GM21717 (cell line): Measurements from ENCODE around the gene FLNA.
A peak's percentile ranks its signal among the peaks of the same experiment; 100 is the strongest.

ENCODE experiments used
- ATAC-seq: cut with Tn5 transposase; IDR thresholded peaks from one replicate; pipeline ENCODE4 v1.9.1; 2021; ENCODE audit warnings: mild to moderate bottlenecking, moderate library complexity; ENCODE audit not compliant: unreplicated experiment

FLNA gene

DNA sequence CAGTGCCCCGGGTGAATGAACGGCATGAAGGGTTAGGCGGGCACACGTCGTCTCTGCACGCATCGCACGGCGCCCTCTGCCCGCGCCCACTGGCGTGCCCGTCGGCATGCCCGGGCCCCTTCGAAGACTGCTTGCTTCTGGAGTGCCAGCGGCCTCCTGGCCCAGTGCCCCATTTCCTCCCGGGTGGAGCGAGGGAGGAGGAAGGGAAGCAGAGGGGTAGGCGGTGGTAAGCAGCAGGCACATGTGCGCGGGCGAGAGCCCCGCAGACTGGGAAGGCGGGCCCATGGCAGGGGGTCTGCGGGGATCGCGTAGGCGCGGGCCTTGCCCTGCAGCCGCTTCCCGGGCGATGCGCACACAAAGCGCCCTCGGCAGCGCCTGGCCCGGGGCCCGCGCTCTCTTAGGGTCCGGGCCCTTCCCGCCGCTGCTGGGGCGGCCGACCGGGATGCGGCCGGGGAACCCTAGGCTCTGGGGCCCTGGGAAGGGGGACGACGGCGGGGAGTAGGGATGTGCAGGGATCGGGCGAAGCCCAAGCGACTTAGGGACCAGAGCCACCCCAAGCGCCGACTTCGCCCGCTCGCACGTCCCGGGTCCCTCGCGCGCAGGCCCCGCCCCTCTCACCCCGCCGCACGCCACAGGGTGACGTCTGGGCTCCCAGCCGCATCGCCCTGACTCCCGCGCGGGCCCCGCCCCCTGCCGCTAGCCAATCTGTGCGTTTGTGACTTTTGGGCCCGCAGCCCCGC is 3.8 kb upstream of the FLNA start:
- ATAC-seq: peak; percentile 72

DNA sequence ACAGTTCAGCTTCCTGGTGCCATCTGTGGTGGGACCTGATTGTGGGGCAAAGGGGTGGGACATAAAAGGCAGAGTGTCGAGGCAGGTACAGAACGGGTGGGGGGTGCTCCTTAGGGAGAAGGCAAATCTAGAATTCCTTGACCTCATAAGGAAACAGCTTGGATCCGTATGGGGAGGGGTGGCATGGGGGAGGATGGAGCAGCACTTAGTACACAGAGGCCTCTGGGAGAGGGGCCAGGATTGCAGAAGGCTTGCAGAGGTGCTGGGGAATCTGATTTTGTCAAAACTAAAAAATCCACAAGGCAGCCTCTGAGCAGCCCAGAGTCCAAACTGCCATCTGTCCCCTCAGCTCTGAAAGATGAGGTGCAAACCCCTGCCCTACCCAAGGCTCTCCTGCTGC is 2.3 kb upstream of the FLNA start:
- no peak for ATAC-seq

DNA sequence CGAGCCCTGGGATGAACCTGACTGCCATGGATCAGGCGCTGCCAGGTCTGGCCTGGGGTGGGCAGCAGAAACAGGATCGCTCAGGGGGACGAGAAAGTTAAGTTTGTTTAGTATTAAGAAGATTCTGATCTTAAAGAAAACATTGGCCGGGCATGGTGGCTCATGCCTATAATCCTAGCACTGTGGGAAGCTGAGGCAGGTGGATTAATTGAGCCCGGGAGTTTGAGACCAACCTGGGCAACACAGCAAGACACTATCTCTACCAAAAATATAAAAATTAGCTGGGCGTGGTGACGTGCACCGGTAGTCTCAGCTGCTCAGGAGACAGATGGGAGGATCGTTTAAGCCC is 696 bp upstream of the FLNA start:
- no peak for ATAC-seq

- no peak for ATAC-seq
Measured at GRCh38 chrX:154373340-154374306, 811 bp downstream of the FLNA start.

- no peak for ATAC-seq
Measured at GRCh38 chrX:154372612-154373022, 1.8 kb downstream of the FLNA start.

DNA sequence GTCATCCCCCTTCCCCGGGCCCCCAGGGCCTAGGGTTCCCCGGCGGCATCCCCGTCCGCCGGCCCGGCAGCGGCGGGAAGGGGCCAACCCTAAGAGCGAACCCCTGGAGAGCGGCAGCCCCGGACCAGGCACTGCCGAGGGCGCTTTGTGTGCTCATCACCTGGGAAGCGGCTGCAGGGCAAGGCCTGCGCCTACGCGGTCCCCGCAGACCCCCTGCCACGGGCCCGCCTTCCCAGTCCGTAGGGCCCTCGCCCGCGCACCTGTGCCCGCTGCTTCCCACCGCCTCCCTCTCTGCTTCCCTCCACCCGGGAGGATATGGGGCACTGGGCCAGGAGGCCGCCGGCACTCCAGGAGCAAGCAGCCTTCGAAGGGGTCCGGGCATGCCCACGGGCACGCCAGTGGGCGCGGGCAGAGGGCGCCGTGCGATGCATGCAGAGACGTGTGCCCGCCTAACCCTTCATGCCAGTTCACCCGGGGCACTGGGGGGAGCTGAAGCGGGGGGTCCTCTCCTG is 2.6 kb downstream of the FLNA start:
- ATAC-seq: peak; percentile 1

DNA sequence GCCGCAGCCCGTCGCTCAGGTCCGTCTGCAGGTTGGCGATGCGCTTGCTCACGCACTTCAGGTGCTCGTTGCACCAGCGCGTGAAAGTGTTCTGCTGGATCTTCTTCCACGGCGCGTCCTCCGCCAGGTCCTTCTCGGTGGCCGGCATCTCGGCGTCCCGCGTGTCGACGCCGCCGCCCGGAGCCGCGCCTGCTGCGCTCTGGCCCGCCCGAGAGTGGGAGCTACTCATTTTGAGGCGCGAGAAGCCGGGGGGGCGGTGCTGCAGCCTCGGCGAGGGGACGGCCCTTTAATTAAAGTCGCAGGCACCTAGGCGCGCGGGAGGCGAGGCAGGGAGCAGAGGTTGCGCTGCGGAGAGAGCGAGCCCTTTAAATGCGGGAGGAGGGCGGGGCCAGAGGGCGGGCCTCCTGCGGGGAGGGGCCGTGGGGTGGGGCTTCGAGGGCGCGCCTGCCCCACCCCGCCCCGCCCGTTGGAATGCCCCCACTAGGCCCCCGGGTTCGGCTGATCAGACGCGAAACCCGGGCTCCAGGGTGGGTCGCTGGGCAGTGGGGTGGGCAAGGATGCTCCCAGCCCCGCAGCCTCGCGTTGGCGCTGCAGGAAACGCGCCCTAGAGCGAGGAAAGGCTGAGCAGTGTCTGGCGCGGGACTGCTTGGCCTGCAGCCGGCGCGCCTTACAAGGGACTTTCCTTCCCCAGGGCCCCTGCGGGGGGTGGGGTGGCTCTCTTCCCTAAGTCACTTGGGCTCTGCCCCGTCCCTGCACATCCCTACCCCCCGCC is 3.2 kb downstream of the FLNA start:
- ATAC-seq: peak; percentile 54

GRCh38 chrX:154370300-154371016 is 4.0 kb downstream of the FLNA start:
- no peak for ATAC-seq

GRCh38 chrX:154369449-154370299 is 4.8 kb downstream of the FLNA start:
- ATAC-seq: no peak

GRCh38 chrX:154368630-154369448 is 5.6 kb downstream of the FLNA start:
- ATAC-seq: no peak

GRCh38 chrX:154367474-154368308 is 6.7 kb downstream of the FLNA start:
- ATAC-seq: no peak

GRCh38 chrX:154366666-154367055 is 7.8 kb downstream of the FLNA start:
- no peak for ATAC-seq

GRCh38 chrX:154365997-154366665 is 8.3 kb downstream of the FLNA start:
- ATAC-seq: no peak

DNA sequence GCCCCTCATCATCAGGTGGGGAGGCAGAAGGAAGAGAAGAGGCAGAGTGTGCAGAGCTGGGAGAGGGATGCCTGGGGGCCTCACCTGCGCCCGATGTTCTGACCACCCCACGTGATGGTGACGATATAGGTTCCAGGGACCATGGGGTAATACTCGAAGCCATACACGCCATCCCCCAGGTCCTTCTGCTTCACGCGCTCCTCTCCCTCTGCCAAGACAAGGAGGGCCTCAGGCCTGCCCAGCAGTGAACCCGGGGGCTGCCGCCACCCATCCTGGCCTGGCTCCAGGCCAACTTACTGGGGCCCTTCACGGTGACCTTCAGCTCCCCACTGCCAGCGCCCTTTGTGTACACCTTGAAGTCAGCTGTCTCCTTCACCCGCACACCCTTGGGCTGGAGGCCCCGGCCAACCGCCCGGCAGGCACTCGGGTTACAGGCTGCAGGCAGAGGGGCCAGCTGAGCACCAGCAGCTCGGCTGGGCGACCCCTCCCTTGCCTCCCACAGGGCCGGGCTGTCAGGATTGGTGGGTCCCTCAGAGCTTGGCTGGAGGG is 9.3 kb downstream of the FLNA start:
- no peak for ATAC-seq

DNA sequence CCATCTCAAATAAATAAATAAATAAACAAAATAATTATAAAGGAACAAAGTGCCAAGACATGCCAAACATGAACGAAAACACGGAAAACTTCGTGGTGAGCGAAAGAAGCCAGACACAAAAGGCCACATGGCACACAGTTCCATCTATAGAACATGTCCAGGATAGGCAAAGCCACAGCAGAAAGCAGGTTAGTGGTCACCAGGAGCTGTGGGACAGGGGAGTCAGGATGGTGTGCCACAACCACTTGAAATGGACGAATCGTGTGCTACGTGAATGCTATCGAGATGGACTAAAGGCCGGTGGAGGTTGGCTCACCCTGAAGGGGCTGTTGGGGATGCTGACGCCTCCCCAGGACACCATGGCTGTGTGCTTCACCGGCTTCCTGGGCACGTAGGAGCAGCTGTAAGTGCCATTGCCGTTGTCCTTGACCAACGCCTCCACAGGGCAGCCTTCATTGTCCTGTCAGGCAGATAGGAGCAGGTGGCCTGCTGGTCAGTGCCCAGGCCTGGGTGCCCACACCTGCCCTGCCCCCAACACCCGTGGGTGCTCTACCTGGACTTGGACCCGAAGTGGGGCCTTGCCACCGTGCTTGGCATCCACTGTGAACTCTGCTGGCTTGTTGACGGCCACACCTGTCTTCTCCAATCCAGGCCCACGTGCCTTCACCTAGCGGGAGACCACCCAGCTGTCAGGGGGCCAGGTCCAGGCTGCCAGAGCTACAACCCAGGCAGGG is 10.6 kb downstream of the FLNA start:
- no peak for ATAC-seq

- no peak for ATAC-seq
Measured at GRCh38 chrX:154362085-154362742, 12.2 kb downstream of the FLNA start.
